ENCODE measurements around the gene SAXO1.
"Not testable (repeated sequence)": the region's sequence is repeated elsewhere in the genome, so short reads cannot be mapped to it uniquely, and the experiment has no call there.

SAXO1 gene

DNA sequence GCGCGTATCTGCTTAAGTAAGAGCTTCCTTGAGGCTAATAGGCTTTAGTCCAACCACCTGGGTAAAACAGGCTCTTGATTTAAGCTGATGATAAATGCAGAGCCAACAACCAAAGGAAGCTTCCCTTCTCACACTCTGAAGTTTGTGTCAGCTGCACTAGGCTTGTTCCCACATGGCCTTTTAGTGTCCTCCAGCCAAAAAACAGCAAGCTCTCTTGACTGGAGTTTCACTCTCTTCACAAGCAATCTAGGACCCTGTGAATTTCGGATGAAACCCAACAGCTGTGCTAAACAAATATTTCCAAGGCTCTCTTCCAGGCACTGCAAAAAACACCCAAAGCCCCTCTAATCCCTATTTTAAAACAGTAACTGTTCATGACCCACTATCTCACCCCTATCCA lies 63.9 kb downstream of the SAXO1 start:
- DNase-seq = no peak

DNA sequence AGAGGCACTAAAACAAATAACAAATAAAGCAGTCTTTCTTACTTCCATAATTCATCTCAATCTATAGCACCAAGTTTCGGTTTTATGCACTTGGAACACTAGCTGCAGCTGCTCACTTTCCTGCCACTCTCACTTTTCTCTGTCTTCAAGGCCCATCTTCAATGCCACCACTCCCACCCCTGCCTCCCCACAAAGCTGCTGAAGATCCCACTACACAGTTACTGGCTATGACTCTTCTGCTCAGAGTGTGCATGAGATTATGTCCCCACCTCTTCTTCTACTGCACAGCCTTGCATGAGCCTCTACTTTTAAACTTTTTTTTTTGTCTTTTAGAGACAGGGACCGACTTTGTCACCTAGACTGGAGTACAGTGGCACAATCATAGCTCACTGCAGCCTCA lies 77.4 kb downstream of the SAXO1 start:
- no peak for DNase-seq

DNA sequence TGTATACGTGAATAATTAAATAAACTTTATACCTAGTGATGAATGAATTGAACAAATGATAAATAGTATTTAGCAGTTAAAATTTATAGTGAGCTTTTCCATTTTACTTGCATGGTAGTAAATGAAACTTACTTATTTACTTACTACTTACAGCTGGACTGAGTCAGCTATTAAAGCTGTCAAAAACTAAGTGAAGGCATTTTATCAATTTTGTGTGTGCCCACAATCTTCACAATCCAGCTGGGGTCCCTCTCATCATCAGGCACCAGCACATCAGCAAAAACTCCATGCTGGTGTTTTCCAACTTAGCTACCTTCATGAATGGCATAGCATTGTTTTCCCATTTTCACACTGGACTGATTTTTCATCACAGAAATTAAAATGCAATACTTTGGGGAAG lies 81.1 kb downstream of the SAXO1 start:
- no peak for DNase-seq

DNA sequence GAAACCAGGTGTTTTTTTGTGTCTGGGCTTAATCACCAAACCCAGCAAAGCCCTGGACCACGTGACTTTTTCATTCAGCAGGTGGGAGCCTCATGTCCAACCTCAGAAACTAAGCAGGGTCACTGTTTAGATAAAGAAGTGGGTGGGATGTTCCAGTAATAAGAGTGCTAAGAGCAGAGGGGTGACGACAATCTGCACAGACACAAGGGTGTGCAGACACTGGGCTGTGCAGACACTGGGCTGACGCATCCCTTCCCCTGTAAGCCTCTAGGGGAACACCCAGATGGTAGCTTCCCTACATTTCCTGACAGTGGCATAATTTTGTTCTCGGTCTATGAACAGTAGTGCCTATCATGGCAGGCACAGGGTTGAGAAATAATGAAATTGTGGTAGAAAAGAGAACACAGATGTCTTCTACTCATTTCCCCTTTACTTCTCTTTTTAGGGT lies 85.1 kb downstream of the SAXO1 start:
- no peak for DNase-seq

DNA sequence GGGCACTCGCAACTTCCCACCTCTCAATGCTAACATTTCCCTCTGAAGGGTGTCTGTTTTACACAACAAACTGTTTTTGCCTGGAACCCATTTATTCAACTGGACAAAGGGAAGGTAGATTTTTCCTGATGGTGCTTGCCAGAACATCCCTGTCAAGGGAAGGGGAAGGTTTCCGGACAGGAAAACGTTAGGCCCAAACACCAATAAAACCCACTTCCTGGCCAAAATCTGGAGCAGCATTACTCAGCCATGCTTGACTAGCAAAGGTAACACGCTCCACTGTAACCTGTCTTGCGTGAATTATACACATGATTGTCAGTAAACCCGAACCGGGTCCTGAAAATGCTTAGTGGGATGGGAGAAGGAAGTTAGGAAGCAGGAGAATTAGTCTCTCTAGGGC lies 90.2 kb downstream of the SAXO1 start:
- DNase-seq = no peak

DNA sequence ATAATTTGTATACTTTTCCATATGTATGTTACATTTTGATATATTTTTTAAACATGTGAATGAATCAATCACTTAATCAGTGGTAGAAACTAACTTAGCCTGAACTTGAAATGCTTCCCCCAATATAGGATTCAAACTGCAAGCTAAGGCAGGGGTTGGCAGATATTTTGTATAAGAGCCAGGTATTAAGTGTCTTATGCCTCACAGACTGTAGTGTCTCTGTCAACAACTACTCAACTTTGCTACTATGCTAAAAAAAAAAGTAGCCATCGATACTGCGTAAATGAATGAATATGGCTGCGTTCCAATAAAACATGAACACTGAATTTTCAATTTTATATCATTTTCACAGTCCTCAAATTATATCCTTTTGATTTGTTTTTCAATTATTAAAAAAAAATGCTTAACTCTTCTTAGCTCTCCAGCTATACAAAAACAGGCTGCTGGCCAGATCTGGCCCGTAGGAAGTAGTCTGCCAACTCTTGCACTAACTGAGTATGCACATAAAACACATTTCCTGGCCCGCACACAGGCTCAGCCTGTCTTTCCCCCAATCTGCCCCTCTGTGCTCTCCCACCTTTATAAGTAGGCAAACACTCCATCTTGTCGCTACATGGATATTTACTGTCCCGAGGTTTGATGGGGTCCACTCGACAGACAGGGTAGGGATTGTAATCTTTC lies 91.8 kb downstream of the SAXO1 start:
- no peak for DNase-seq

DNA sequence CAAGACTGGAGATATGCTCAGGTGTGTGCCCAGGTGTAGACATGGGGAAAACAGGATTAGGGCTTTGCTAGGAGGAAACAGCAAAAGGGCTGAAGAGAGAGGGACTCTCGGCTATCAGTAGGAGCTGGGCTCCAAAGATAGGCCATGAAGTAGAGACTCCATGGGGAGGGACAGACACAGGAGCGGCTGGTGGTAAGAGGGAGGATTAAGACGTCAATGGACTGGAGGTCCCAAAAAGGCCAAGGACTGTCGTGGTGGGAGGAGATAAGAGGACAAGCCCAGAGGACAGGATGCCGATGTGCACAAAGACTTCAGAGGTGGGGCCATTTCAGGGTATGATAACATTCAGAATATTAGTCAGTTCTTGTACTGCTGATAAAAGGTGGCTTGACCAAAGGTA lies 93.1 kb downstream of the SAXO1 start:
- no peak for DNase-seq

DNA sequence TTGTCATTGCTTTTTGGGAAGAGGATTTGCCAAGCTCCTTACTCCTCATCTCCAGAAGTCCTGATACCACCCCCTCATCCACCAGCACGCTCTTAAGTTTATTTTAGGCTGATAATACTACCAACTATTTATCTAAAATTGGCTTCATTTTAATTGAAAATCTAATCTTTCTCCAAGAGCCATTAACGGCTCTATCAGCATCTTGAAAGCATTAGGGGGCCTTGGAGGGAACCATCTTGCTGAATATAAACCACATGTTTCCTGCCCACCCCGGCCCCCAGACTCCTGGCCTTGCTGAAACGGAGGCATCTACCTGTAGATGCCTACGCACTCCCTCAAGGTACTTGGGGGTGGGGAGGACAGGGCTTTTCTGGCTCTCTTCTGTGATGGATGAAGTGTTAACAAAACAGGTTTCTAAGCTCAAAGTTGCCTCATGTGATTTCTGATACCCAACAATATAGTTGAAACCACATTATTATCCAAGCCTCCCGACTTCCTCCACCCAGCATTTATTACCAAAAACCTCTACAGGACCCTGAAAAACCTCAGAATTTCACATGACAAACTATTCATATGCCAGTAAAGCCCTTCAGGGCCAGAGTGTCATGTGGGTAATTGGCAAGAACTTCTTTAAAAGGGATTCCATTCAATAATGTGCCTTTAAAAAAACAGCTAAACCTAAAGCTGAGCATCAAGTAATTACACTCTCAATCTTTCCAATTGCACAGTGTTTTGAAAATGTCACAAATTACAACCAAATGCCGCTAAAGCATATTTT lies 96.7 kb downstream of the SAXO1 start:
- no peak for DNase-seq

DNA sequence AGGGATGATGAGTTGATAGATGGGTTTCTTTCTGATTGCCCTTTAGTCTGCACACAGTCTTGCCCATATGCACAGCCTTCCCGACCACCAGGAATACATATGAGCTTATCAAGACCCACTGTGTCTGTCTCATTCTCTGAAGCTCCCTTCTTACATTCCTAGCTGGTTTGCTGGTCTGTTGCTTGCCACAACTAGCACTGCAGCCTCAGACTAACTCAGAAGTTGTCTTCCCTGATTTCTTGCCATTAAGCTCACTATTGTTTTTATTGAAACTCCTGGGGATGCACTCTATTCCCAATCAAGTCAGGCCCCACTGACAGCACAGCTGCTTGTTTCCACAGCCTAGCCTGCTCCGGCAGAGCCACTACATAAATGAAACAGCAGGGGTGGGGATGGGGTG lies 97.5 kb downstream of the SAXO1 start:
- no peak for DNase-seq

DNA sequence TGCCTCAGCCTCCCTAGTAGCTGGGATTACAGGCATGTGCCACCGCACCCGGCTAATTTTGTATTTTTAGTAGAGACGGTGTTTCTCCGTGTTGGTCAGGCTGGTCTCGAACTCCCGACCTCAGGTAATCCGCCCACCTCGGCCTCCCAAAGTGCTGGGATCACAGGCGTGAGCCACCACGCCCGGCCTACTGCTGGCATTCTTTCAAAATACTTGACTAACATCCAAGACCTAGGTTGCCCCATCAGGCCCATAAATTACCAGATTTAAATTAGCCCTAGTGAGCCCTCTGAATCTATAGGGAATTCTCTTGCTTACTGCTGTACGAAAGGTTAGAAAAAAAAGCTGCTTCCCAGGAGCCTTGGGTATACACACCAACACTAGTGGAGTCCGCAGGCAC lies 102.4 kb downstream of the SAXO1 start:
- DNase-seq = not testable (repeated sequence)

DNA sequence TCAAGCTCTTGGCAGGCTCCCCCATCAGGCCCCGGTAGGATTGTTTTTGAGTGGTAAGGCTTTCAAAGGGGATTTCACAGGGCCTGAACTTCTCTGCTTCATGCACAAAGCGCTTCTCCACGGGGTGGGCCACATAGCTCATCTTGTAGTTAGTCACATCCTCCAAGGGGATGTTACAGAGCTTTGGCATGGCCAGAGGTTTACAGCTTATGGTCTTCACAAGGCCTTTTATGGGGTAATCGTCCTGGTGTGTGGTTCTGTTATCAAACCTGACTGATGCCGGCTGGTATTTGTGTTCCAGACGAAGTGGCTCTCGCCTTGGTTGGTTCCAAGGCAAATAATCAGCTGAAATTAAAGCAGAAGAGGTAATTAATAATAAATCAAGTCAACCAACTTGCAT lies 104.3 kb downstream of the SAXO1 start:
- no peak for DNase-seq

DNA sequence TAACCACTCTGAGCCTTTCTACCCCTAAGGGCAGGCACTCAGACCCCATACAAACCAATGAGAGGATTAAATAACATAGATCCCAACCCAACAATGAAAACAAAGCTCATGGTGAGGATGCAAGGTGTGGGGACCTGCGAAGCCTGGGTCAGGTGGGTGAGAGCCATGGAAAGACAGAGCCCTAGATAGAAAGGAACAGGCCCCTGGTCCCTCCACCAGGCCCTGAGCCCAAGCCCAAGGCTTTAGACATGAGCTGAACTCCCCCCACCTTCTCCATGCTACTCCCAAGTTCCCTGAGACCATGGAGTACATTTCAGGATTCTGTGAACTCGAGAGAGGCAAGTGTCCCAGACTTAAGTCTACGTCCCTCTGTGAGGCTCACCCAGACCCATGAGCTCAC lies 106.5 kb downstream of the SAXO1 start:
- DNase-seq = no peak

DNA sequence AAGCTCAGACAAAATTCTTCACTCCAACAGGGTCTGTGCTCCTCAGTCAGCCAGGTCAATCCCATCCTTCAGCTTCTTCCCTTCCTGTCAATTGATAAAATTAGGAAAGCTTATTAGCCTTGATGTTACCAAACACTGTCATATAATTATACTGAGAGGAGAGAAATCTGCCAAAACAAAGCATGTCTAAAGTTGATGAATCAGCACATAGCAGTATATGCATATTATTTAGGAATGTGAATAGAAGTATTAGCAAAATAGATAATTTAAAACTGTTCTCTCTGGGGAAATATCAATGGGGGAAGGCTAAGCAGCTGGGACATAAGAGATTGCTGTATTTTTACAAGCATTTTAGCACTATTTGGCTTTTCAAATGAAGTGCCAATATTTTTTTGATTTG lies 107.1 kb downstream of the SAXO1 start:
- DNase-seq = no peak

DNA sequence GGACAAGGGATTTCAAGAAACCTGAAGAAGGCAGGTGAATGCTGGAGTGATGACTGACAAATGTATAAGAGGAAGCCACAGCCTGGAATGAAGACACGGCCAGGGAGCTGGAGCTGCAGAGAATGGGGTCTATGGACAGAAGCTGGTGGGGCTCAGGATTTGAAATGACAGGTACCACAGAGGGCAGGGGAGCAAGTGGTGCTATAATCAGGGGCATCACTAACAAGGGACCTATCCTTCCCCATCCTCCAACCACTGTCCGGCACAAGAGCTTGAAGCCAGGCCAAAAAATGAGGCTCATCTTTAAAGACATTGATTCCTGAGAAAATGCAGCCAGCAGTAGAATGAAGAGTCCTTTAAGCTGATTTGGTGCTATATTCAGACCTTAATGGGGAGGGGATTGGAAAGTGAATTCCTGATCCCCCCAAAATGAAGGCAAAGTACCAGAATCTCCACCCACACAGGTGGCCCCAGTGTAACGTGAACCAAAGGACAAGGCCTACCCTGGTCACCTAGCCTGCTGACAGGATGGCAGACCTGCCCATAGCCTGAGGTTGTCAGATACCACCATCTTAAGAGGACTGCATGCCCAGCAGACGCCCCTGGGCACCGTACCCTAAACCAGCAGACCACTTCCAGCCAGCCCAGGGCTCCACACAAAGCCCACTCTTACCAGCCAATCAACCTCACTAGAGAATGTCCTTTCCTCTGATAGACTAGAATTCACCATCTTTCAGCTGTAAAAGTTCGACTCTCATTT lies 109.2 kb downstream of the SAXO1 start:
- DNase-seq = no peak

DNA sequence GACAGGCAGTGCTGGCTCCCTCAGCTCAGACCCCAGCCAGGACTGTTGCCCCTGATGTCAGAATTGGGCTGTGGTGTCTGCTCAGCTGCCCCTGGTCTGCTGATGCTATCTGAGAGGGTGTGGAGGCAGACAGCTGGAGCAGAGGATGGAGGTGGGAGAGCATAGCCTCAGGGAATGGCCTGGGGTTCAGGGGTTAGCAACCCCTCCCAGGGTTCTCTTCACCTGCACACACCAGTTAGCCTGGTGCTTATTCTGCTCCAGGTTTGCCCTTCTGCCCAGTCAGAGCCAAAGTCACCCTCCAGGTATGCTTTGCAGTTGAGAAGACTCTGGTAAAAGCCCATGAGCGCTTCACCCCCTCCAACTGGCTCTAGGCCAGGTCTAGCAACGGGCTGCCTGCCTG lies 109.8 kb downstream of the SAXO1 start:
- DNase-seq = no peak

DNA sequence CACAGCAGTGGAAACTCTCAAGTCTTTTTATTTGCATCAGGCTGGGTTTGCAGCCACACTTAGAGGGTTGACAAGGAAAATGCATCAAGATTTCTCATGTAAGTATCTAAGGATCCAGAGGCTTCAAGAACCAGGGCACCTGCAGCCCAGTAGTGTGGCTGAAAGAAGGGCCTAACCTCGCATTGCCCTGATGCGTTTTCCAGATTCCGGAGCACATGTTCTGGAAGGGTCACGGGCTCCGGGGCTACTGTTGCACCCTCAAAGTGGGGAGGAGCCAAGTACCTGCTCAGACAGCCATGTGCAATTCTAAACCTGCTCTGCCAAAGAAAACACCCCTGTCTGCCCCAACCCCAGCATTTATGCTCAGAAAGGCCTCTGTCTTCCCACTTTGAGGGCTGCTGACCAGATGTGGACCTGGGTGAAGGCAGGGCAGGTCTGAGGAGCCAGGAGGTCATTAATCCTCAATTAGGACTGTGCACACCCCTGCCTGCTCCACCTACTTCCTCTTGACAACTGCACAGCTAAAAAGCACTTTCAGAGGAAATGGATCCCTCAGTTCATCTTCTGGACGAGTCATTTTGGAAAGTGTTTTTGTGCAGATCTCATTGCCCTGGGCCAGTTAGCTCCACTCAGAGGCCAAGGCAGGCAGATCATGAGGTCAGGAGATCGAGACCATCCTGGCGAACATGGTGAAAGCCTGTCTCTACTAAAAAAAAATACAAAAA lies 110.7 kb downstream of the SAXO1 start:
- no peak for DNase-seq

DNA sequence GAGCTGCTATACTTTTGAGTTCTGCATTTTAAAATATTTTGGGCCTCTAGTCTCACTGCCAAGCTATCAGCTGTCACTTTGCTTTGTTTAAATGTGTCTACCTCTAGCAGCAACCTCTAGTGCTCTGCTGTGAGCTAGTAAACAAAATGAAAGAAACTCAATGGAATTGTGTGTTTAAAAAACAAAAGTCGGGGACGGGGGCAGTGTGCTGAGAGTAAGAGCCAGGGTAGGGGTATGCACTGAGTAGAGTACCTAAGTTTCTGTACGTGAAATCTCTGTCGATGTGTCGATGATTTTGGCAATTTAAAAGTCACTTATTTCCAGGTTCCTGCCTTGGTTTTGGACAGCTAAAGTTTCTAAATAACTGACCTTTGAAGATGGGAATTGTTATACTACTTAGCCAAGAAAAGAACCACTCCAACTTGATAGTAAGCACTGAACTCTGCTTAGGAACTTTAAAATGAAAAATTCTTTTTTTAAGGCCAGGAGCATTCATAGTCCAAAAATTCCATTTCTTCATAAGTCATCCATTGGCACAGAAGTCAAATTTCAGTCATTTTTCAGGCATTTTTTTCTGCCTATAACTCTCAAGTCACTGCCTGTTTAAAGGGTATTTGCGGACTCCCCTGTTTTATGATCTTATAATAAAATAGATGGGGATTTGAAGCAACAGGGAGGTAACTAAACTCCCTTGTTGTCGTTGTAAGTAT lies 111.5 kb downstream of the SAXO1 start:
- no peak for DNase-seq

DNA sequence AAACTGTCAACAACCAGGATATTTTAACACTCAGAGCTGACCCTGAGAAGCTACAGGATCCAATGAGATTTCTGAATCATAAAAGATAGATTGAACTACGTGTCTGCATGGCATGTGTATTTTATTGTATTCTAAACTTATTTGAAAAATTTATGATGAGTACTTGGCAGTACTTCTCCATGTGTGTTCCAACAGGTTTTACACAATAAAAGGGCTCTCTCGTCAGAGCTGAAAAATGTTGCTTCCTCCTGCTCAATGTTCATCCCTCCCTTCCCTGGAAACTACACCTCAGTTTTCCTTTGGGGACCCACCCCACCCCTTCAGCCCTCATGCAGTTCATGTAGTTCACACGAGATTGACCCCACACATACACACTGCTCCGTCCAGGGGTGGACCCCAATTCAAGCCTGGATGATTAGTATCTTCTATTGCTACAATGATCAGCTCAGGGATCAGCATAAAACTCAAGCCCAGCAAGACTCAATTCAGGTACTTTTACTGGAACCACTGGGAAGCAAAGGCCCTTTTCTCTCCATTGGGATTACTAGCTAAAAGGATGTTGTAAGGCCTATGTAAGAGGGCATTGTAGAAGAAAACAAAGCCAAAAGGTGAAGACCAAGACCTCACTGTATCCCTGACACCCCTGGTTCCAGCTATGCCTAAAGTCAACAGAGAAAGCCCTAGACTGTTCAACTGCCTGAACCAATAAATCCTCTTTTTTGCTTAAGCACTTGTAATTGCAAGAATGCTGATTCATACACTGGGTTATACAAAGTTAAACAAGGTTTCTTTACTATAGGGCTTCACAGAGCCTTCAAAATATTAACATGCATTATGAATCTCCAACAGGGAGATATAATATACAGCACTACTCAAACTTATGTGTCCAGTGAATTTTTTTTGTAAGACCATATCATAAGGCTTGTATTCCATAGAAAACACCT lies 112.6 kb downstream of the SAXO1 start:
- DNase-seq = no peak

DNA sequence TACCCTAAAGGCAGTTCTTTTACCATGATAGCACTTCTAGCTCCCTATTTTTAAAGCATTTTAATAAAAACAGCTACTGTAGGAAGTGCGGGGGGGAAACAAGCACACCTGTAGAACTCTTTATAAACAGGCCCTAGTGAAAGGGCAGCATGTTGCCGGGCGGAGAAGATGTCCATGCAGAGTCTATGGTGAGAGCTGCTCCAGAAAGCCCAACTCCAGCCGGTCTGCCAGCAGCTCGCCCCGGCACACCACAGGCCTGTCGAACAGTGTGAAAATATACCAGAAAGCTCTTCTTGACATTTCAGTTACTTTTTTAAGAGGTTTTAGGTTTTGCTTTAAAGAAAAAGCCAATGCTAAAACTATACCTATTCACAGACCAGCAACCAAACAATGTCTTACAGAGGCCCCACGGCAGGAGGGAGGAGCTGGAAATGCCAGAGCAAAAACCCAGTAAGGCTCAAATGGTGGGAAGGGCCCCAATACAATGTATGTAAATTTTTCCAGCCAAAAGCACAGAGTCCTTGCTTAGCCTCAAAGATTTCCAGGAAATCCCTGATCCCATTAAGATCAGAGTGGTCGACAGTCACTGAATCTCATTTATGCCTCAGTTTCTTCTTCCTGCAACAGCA lies 121.2 kb downstream of the SAXO1 start:
- no peak for DNase-seq

DNA sequence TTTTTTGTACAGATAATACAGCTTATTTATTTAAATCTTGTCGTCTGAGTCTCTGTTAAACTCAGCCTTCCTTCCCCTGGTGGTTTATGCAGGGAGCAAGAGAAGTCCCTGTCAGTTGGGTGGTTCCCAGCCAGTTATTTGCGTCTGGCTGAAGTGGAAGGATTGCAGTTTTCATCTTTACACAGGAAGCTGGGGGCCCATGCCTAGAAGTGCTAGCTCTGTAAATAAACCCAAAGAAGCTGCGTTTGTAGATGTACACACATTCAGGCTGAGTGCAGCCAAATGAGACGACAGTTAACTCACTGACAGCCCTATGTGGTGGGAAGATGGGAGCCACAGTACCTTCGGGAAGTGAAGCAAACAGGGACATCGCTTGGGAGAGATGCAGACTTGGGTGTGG lies 122.1 kb downstream of the SAXO1 start:
- DNase-seq = no peak

DNA sequence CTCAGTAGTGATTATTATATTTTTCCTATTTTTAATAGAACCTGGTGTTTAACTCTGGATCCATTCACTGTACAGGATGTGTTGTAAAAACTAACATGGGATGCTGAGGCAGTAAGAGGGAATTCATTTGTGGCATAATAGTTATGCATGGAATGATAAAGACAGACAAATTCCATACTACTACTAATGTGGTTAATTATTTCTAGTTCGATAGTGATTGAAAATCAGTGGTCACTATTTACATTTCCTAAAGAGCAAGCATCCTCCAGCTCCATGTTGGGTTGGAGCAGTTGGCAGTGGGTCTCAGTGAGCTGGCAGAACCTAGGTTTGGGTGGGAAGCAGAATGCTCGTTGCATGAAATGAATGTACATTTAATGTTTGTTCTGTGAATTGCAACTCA lies 122.6 kb downstream of the SAXO1 start:
- no peak for DNase-seq

Measured in midbrain (tissue), 1 donor.